Measurements from ENCODE around the gene NEK3.
A peak's percentile ranks its signal among the peaks of the same experiment; 100 is the strongest.
"Not testable (repeated sequence)": the region's sequence is repeated elsewhere in the genome, so short reads cannot be mapped to it uniquely, and the experiment has no call there.

Gene NEK3

GRCh38 chr13:52169839-52170238 is 10.4 kb upstream of the NEK3 start:
- no peak for FAIRE-seq

- FAIRE-seq = no peak
These were observed 6.0 kb upstream of the NEK3 start for GRCh38 chr13:52165411-52165810.

- no peak for FAIRE-seq
These were observed 5.6 kb upstream of the NEK3 start for GRCh38 chr13:52164989-52165388.

GRCh38 chr13:52163878-52164277 is 4.5 kb upstream of the NEK3 start:
- not testable (repeated sequence) for FAIRE-seq

- FAIRE-seq = no peak
These were observed 3.1 kb upstream of the NEK3 start for GRCh38 chr13:52162279-52163101.

GRCh38 chr13:52161181-52161646 is 1.8 kb upstream of the NEK3 start:
- no peak for FAIRE-seq

- FAIRE-seq = no peak
These were observed 1.1 kb upstream of the NEK3 start for GRCh38 chr13:52160506-52160905.

- FAIRE-seq = no peak
These were observed 656 bp upstream of the NEK3 start for GRCh38 chr13:52160053-52160452.

GRCh38 chr13:52158629-52159158 is 703 bp downstream of the NEK3 start:
- FAIRE-seq = no peak

GRCh38 chr13:52156724-52157261 is 2.6 kb downstream of the NEK3 start:
- no peak for FAIRE-seq

GRCh38 chr13:52155177-52155576 is 4.2 kb downstream of the NEK3 start:
- no peak for FAIRE-seq

- FAIRE-seq = no peak
These were observed 12.2 kb downstream of the NEK3 start for GRCh38 chr13:52147225-52147624.

GRCh38 chr13:52141299-52141698 is 18.1 kb downstream of the NEK3 start:
- no peak for FAIRE-seq

- no peak for FAIRE-seq
These were observed 21.9 kb downstream of the NEK3 start for GRCh38 chr13:52137489-52137888.

- no peak for FAIRE-seq
These were observed 22.6 kb downstream of the NEK3 start for GRCh38 chr13:52136763-52137162.

- no peak for FAIRE-seq
These were observed 28.8 kb downstream of the NEK3 start for GRCh38 chr13:52130641-52131040.

GRCh38 chr13:52128714-52129700 is 30.4 kb downstream of the NEK3 start, which contains the start of gene NEK5:
Gene NEK5 (minus strand): TSS chr13:52129073. CDS start chr13:52127482, 1,591 bp downstream.
- no peak for FAIRE-seq

- peak; percentile 94 for FAIRE-seq
These were observed 31.4 kb downstream of the NEK3 start for GRCh38 chr13:52127783-52128702.

GRCh38 chr13:52127378-52127777 is 32.0 kb downstream of the NEK3 start:
- FAIRE-seq = no peak

- no peak for FAIRE-seq
These were observed 33.9 kb downstream of the NEK3 start for GRCh38 chr13:52125547-52125946.

- FAIRE-seq = no peak
These were observed 40.8 kb downstream of the NEK3 start for GRCh38 chr13:52118595-52118994.

- no peak for FAIRE-seq
These were observed 41.3 kb downstream of the NEK3 start for GRCh38 chr13:52118095-52118494.
